ENCODE measurements around the gene CDC27. TPM values are rescaled to one million over a fixed set of nuclear protein-coding genes. Genes with fewer than 3 reads are reported as not detected.
"Not testable (repeated sequence)": the region's sequence is repeated elsewhere in the genome, so short reads cannot be mapped to it uniquely, and the experiment has no call there.

CDC27 gene
- polyA plus RNA-seq, 3 donors from 2014 or later: 50.3 to 98.5 (median 71.1) TPM

- Mint-ChIP-seq H3K36me3 (peaks cover 0 to 5% (median 1%) of the 10 kb centered on the region in 3 donors), H3K27ac (no peak overlapping the region), H3K9me3 (no peaks in the 10 kb centered on the region), H3K4me1 (peaks cover 2 to 7% of the 10 kb centered on the region in 2 donors), H3K27me3 (ENCODE audit: low read depth in 3 of 3) (no peaks in the 10 kb centered on the region), H3K4me3 (no peak overlapping the region)
- no peak for DNase-seq
Observed at GRCh38 chr17:47085736-47086135, 103.4 kb downstream of the CDC27 start.

- H3K27ac Mint-ChIP-seq: no peak overlapping the region
- no peak overlapping the region for H3K4me3 Mint-ChIP-seq
- no peak for DNase-seq
- no peaks in the 10 kb centered on the region for H3K4me1 Mint-ChIP-seq
- H3K36me3 Mint-ChIP-seq: peaks cover 0 to 5% (median 0%) of the 10 kb centered on the region in 3 donors
- no peaks in the 10 kb centered on the region for H3K27me3 Mint-ChIP-seq (ENCODE audit: low read depth in 3 of 3)
- no peaks in the 10 kb centered on the region for H3K9me3 Mint-ChIP-seq
Observed at GRCh38 chr17:47078801-47079200, 110.3 kb downstream of the CDC27 start.

GRCh38 chr17:47077576-47077975 lies 111.5 kb downstream of the CDC27 start:
- Mint-ChIP-seq H3K4me1 (peaks cover 5 to 8% of the 10 kb centered on the region in 2 donors), H3K27ac (no peak overlapping the region)
- no peak for DNase-seq

GRCh38 chr17:47076171-47076570 lies 112.9 kb downstream of the CDC27 start:
- peaks cover 14 to 21% of the 10 kb centered on the region in 2 donors for H3K4me1 Mint-ChIP-seq
- peaks cover 0 to 2% (median 0%) of the 10 kb centered on the region in 3 donors for H3K27me3 Mint-ChIP-seq (ENCODE audit: low read depth in 3 of 3)
- no peak for DNase-seq
- H3K4me3 Mint-ChIP-seq: no peak overlapping the region
- no peak overlapping the region for H3K27ac Mint-ChIP-seq
- H3K9me3 Mint-ChIP-seq: no peaks in the 10 kb centered on the region
- no peaks in the 10 kb centered on the region for H3K36me3 Mint-ChIP-seq

More at GRCh38 chr17:47077576-47077975, 111.5 kb downstream of the CDC27 start:
- Mint-ChIP-seq H3K36me3 (peaks cover 0 to 5% (median 0%) of the 10 kb centered on the region in 3 donors), H3K27me3 (ENCODE audit: low read depth in 3 of 3) (no peaks in the 10 kb centered on the region), H3K4me3 (no peak overlapping the region), H3K9me3 (no peaks in the 10 kb centered on the region)

GRCh38 chr17:47074361-47074760 lies 114.7 kb downstream of the CDC27 start:
- not testable (repeated sequence) for H3K4me3 Mint-ChIP-seq; H3K36me3 Mint-ChIP-seq; H3K9me3 Mint-ChIP-seq; DNase-seq; H3K27me3 Mint-ChIP-seq (ENCODE audit: low read depth in 3 of 3); H3K27ac Mint-ChIP-seq
- H3K4me1 Mint-ChIP-seq: peaks cover 23 to 29% of the 10 kb centered on the region in 2 donors

- H3K27ac Mint-ChIP-seq; H3K27me3 Mint-ChIP-seq (ENCODE audit: low read depth in 3 of 3); H3K4me3 Mint-ChIP-seq; H3K36me3 Mint-ChIP-seq; DNase-seq; H3K9me3 Mint-ChIP-seq: not testable (repeated sequence)
- H3K4me1 Mint-ChIP-seq: peaks cover 24 to 37% of the 10 kb centered on the region in 2 donors
Observed at GRCh38 chr17:47073629-47074028, 115.5 kb downstream of the CDC27 start.

GRCh38 chr17:47072886-47073285 lies 116.2 kb downstream of the CDC27 start:
- Mint-ChIP-seq H3K27me3 (ENCODE audit: low read depth in 3 of 3) (peaks cover 0 to 2% (median 2%) of the 10 kb centered on the region in 3 donors), H3K4me3 (no peak overlapping the region), H3K9me3 (peaks cover 0 to 3% (median 0%) of the 10 kb centered on the region in 6 donors), H3K36me3 (peaks cover 0 to 2% (median 0%) of the 10 kb centered on the region in 3 donors), H3K27ac (peak overlapping the region in 3 of 6 donors; percentile 6 to 49 (median 49)), H3K4me1 (peaks cover 28 to 41% of the 10 kb centered on the region in 2 donors)
- DNase-seq: no peak

- DNase-seq; H3K36me3 Mint-ChIP-seq; H3K9me3 Mint-ChIP-seq; H3K27me3 Mint-ChIP-seq (ENCODE audit: low read depth in 3 of 3): not testable (repeated sequence)
- Mint-ChIP-seq H3K27ac (peak overlapping the region; percentile 3 to 78 (median 50)), H3K4me1 (peaks cover 40 to 58% of the 10 kb centered on the region in 2 donors), H3K4me3 (peak overlapping the region in 3 of 5 donors; percentile 4 to 40 (median 29))
Observed at GRCh38 chr17:47071171-47071570, 117.9 kb downstream of the CDC27 start.

GRCh38 chr17:47070266-47070665 lies 118.8 kb downstream of the CDC27 start:
- peak overlapping the region in 1 of 6 donors; percentile 24 for H3K27ac Mint-ChIP-seq
- not testable (repeated sequence) for DNase-seq; H3K9me3 Mint-ChIP-seq; H3K4me3 Mint-ChIP-seq; H3K27me3 Mint-ChIP-seq (ENCODE audit: low read depth in 3 of 3); H3K36me3 Mint-ChIP-seq
- H3K4me1 Mint-ChIP-seq: peaks cover 43 to 63% of the 10 kb centered on the region in 2 donors

Other genes starting within 250 kb of the CDC27 start
- gene RPRML, start 210.0 kb downstream of the CDC27 start, polyA plus RNA-seq: not detected
- under 1 TPM in 1 of 3 donors, not detected in 2; 0.39 TPM for gene MYL4, start 20.1 kb upstream of the CDC27 start, polyA plus RNA-seq
- gene ITGB3, start 64.5 kb upstream of the CDC27 start, polyA plus RNA-seq: 10 to 100 TPM in 1 of 3 donors, 1 to 10 TPM in 1, not detected in 1; 1.1 to 11.0 TPM
- 1 to 10 TPM in 2 of 3 donors, under 1 TPM in 1; 0.97 to 1.0 (median 1.0) TPM for gene EFCAB13, start 134.7 kb upstream of the CDC27 start, polyA plus RNA-seq